Adrenal gland (tissue), 5 donors: ENCODE results near the gene SETD2.

ENCODE experiments used
- POLR2A ChIP-seq, 2 donors: fragments of 450-650 bp; IDR thresholded peaks; one replicate each; pipeline ENCODE4 v1.6.1; 2017; ENCODE audit warnings: antibody characterized with exemption in 2 of 2, mild to moderate bottlenecking in 2 of 2, moderate library complexity in 1 of 2
- TF ChIP-seq, protein P1 (sequence below), 6 experiments: fragments of 450-650 bp in 4 of 6; fragments of 200-600 bp in 2 of 6; sonication (generic) in 1 of 6; IDR thresholded peaks; 1 replicate in 5 of 6; 2 replicates in 1 of 6; pipeline versions ENCODE4 v1.5.1 to v1.8.0; 2016 to 2021; ENCODE audit warnings: antibody characterized with exemption in 6 of 6, mild to moderate bottlenecking in 2 of 6, moderate library complexity in 1 of 6
- donor health status: DM: no; HTN: no; CAD: no.

DNA sequence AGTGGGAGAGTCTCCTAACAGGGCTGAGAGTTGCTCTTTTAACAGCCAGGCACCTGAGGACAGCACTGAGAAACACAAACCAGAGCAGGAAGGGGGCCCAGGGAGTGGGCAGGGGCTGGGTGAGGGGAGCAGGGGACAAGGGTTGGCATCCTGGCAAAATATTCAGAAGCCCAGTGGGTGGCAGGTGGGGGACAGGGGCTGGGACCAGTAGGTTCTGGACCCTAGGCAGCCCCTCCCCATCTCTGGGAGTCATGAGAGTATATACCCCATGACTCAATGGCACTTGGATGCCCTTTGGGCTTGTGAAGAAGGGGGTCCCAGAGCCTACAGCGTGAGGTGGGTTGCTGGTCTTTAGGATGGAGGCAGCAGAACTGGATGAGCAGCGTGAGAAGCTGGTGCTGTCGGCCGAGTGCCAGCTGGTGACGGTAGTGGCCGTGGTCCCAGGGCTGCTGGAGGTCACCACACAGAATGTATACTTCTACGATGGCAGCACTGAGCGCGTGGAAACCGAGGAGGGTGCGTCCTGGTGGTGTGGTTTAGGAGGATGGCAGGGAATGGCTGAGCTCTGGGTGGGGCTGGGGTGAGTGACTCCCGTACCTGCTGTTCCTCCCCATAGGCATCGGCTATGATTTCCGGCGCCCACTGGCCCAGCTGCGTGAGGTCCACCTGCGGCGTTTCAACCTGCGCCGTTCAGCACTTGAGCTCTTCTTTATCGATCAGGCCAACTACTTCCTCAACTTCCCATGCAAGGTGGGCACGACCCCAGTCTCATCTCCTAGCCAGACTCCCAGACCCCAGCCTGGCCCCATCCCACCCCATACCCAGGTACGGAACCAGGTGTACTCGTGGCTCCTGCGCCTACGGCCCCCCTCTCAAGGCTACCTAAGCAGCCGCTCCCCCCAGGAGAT, 160.2 kb downstream of the SETD2 start:
- TF ChIP-seq, protein P1, sequence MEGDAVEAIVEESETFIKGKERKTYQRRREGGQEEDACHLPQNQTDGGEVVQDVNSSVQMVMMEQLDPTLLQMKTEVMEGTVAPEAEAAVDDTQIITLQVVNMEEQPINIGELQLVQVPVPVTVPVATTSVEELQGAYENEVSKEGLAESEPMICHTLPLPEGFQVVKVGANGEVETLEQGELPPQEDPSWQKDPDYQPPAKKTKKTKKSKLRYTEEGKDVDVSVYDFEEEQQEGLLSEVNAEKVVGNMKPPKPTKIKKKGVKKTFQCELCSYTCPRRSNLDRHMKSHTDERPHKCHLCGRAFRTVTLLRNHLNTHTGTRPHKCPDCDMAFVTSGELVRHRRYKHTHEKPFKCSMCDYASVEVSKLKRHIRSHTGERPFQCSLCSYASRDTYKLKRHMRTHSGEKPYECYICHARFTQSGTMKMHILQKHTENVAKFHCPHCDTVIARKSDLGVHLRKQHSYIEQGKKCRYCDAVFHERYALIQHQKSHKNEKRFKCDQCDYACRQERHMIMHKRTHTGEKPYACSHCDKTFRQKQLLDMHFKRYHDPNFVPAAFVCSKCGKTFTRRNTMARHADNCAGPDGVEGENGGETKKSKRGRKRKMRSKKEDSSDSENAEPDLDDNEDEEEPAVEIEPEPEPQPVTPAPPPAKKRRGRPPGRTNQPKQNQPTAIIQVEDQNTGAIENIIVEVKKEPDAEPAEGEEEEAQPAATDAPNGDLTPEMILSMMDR (IDR thresholded peaks at IDR 0.05) = no peak
- no peak for TF ChIP-seq POLR2A (IDR thresholded peaks at IDR 0.05)
